T47D (cell line): ENCODE measurements around the gene HLA-A.

ENCODE experiments used
- DNase-seq, 2 experiments: peaks; one replicate each; pipeline versions ENCODE4 v3.0.0 to v3.0.0-alpha.2; 2011 to 2012; ENCODE audit warnings: low read depth in 1 of 2, low spot score in 1 of 2
- JUND ChIP-seq: IDR thresholded peaks from 2 replicates; pipeline ENCODE4 v1.6.1; 2012; ENCODE audit warnings: low read depth
- in situ Hi-C: cut with HindIII; loops from 2 replicates; pipeline ENCODE4 v1.10.0; 2016; ENCODE audit warnings: low sequenced_read_pairs, low pct_unique_long_range_greater_than_20kb

The HLA-A gene

DNA sequence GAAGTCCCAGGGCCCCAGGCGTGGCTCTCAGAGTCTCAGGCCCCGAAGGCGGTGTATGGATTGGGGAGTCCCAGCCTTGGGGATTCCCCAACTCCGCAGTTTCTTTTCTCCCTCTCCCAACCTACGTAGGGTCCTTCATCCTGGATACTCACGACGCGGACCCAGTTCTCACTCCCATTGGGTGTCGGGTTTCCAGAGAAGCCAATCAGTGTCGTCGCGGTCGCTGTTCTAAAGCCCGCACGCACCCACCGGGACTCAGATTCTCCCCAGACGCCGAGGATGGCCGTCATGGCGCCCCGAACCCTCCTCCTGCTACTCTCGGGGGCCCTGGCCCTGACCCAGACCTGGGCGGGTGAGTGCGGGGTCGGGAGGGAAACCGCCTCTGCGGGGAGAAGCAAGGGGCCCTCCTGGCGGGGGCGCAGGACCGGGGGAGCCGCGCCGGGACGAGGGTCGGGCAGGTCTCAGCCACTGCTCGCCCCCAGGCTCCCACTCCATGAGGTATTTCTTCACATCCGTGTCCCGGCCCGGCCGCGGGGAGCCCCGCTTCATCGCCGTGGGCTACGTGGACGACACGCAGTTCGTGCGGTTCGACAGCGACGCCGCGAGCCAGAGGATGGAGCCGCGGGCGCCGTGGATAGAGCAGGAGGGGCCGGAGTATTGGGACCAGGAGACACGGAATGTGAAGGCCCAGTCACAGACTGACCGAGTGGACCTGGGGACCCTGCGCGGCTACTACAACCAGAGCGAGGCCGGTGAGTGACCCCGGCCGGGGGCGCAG is at the start of gene HLA-A:
Gene HLA-A, plus strand, starts transcription at position 258 of the 778 bp plus-strand sequence. Its CDS starts 22 bp downstream, at position 280.
- TF ChIP-seq JUND: no peak
- in situ Hi-C loops: no loop called here
- DNase-seq: peak; percentile 93 to 95

DNA sequence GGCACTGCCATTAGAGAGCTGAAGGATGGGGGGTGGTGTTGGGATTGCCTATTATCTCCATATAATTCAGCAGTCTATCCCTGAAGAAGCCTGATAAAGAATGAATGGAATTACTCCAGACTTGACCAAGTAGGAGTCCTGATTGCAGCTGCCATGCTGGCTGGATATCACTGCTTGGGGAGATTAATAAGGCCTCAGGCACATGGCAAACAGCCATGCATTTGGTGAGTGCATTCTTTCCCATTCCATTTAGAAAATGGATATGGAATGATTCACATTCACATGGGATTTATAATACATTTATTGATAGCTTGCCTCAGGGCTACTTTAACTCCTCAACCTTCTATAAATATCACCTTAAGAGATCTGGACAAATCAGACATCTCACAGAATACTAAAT is 49.6 kb upstream of the HLA-A start:
- in situ Hi-C loops: no loop called here
- DNase-seq: no peak
- no peak for TF ChIP-seq JUND

DNA sequence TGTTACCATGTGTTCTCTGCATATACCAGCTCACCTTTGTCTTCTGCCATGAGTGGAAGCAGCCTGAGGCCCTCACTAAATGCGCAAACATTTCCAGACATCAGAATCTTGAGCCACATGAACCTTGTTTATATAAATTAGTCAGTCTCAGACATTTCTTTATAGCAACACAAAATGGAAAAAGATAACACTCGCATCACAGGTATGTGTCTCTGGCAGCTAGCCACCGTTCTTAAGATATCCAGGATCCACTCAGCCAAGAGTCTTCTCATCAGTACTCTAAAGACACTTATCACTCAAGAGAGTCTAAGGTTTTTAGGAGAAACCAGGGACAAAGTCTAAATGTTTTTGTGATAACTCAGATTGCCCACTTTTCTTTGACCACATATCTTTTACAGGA is 43.1 kb upstream of the HLA-A start:
- TF ChIP-seq JUND: no peak
- no peak for DNase-seq
- in situ Hi-C loops: no loop called here

- in situ Hi-C loops: no loop called here
- no peak for TF ChIP-seq JUND
- no peak for DNase-seq
Observed at GRCh38 chr6:29905286-29905685, 37.0 kb upstream of the HLA-A start.

- in situ Hi-C loops: no loop called here
- no peak for DNase-seq
- TF ChIP-seq JUND: no peak
Observed at GRCh38 chr6:29907637-29908340, 34.5 kb upstream of the HLA-A start.

DNA sequence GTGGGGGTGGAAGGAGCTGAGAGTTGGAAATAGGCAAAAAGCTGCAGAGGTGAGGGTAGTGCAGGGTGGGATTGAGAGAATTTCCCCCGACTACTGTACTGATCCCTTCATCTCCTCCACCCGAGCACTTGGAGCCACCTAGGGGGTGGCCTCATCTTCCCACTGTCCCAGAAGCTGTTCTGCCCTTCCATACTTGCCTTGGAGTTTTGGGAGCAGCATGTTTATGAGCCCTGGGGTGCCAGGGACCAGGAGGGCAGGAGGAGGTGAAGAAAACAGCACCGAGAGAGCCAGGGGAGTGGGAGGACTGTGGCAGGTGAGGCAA is 34.0 kb upstream of the HLA-A start:
- no peak for TF ChIP-seq JUND
- in situ Hi-C loops: no loop called here
- no peak for DNase-seq

DNA sequence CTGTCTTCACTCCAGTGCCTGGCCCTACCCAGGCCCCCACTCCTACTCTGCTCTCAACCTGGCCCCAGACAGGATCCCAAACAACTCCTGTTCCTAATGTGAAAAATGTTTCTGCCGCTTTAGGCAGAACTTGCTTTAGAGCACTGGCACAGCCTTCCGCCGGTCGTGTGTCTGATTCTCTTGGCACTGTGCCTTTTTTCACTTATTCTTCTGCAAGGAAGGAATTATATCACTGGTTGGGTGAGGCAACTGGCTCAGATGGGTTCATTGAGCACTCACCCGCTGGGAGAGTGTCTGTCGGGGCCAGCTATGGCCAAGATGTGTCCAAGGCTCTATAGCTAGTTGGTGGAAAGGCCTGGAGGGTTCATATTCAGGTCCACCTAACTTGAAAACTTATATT is 33.6 kb upstream of the HLA-A start:
- TF ChIP-seq JUND: no peak
- in situ Hi-C loops: no loop called here

GRCh38 chr6:29909985-29910384 is 32.3 kb upstream of the HLA-A start:
- no peak for TF ChIP-seq JUND
- in situ Hi-C loops: no loop called here
- DNase-seq: no peak

More for the DNA sequence above, 33.6 kb upstream of the HLA-A start:
- no peak for DNase-seq

DNA sequence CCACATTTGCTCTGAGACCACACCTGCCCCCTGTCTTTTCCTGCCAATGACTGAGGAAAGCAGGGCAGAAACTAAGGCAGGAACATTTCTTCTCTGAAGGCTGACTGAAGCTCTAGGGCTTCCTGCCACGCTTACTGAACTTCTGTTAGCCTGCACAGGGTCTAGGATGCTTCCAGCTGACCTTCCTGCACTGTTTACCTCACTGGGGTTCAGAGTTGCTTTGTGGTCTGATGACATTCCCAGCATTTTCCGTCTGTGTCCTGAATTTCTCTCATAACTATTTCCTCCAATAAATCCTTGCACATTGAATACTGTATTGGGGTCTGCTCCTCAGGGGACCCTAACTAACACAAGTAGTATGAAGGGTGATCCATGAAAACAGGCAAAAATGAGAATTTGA is 29.5 kb upstream of the HLA-A start:
- no peak for DNase-seq
- TF ChIP-seq JUND: no peak
- in situ Hi-C loops: no loop called here

GRCh38 chr6:29916741-29917140 is 25.6 kb upstream of the HLA-A start:
- no peak for TF ChIP-seq JUND
- in situ Hi-C loops: no loop called here
- no peak for DNase-seq

DNA sequence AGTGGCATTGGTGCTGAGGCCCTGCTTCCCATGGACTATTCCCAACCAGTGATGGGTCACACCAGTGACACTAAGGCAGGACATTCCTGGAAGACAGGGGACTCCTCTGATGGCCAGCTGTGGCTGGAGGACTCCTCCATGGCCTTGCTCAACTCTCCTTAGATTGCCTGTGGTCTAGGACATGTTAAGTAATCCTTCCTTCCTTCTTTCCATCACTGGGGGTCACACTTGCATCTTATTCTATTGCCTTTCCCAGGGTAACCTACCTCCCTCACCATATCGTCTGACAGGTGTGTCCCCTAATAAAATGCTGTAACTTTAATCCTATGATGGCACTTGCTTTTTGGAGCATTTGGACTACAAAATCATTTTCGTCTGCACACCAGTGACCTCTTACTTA is 24.5 kb upstream of the HLA-A start:
- TF ChIP-seq JUND: no peak
- no peak for DNase-seq
- in situ Hi-C loops: no loop called here

- in situ Hi-C loops: no loop called here
- no peak for DNase-seq
- TF ChIP-seq JUND: no peak
Observed at GRCh38 chr6:29919506-29920445, 22.6 kb upstream of the HLA-A start.

DNA sequence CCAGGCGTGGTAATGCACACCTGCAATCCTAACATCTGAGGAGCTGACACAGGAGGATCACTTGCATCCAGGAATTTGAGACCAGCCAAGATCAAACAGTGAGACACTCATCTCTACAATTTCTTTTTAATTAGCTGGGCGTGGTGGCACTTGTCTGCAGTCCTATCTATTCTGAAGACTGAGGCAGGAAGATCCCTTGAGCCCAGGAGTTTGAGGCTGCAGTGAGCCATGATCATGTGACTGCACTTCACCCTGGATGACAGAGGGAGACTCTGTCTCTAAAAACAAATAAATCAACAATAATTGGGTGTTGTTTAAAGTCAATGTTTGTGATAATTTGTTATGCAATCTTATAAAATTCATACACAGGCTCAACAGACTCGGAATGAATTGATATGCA is 18.0 kb upstream of the HLA-A start:
- in situ Hi-C loops: no loop called here
- DNase-seq: no peak
- no peak for TF ChIP-seq JUND
